Activated CD4-positive, alpha-beta memory T cell treated with anti-CD3 and anti-CD28 coated beads, Interleukin-2, amount 10 ng/mL, durations not matched to agents 7 days and 5 days (primary cell): ENCODE measurements around the gene STUB1. TPM values are rescaled to one million over a fixed set of nuclear protein-coding genes. Genes with fewer than 3 reads are reported as not detected.

ENCODE experiments used
- CTCF ChIA-PET: fragments of 350-600 bp; sonication (Branson Sonifier 250); formaldehyde crosslinking; loops from one replicate; lab custom pipeline; 2021; ENCODE audit warnings: antibody characterized with exemption, inconsistent platforms; lab: Charles Lee
- POLR2A ChIA-PET: fragments of 350-600 bp; sonication (Branson Sonifier 250); formaldehyde crosslinking; loops from one replicate; lab custom pipeline; 2021; ENCODE audit warnings: antibody characterized with exemption; lab: Charles Lee
- DNase-seq: peaks from one replicate; pipeline ENCODE4 v3.0.0-alpha.2; 2020
- H3K27ac Mint-ChIP-seq: one replicate; pipeline ENCODE4 v1.8.0; 2021; ENCODE audit warnings: mild to moderate bottlenecking, mixed read lengths
- H3K27me3 Mint-ChIP-seq: one replicate; pipeline ENCODE4 v1.8.0; 2021; ENCODE audit warnings: mixed read lengths
- H3K36me3 Mint-ChIP-seq: one replicate; pipeline ENCODE4 v1.8.0; 2021; ENCODE audit warnings: low read depth, mixed read lengths
- H3K4me1 Mint-ChIP-seq: one replicate; pipeline ENCODE4 v1.8.0; 2021; ENCODE audit warnings: mixed read lengths
- H3K4me3 Mint-ChIP-seq: one replicate; pipeline ENCODE4 v1.8.0; 2021; ENCODE audit warnings: mild to moderate bottlenecking, mixed read lengths
- H3K9me3 Mint-ChIP-seq: one replicate; pipeline ENCODE4 v1.8.0; 2021; ENCODE audit warnings: mixed read lengths
- total RNA-seq, 2 experiments: library from RNA; stranded (reverse); gene quantifications; one replicate each; pipeline ENCODE4 v1.2.3, GENCODE V29; 2021

Gene STUB1
- total RNA-seq, 2 experiments from 2014 or later = 63.9 to 78.3 TPM

- POLR2A ChIA-PET = interaction anchor here (0.9 to 3.3 kb wide), 19 partner anchors 8 to 107 kb away, joined by 3 to 22 read pairs (median 4); partner anchors contain the start of genes ANTKMT, CHTF18, CIAO3 and JMJD8
- no peak for DNase-seq
- Mint-ChIP-seq H3K27ac (no peak overlapping the region), H3K27me3 (peaks cover 5% of the 10 kb centered on the region), H3K4me1 (peaks cover 56% of the 10 kb centered on the region), H3K9me3 (no peaks in the 10 kb centered on the region), H3K36me3 (peaks cover 5% of the 10 kb centered on the region), H3K4me3 (peak overlapping the region; percentile 49)
- CTCF ChIA-PET = interaction anchor here (1.0 to 2.0 kb wide), 5 partner anchors 9 to 27 kb away, joined by 3 to 10 read pairs (median 4); partner anchors contain the start of genes RHOT2 and STUB1
These were observed 14.7 kb downstream of the STUB1 start for GRCh38 chr16:694863-695354.

- Mint-ChIP-seq H3K36me3 (peaks cover 5% of the 10 kb centered on the region), H3K9me3 (no peaks in the 10 kb centered on the region), H3K27ac (peak overlapping the region; percentile 92), H3K27me3 (peaks cover 8% of the 10 kb centered on the region), H3K4me3 (peak overlapping the region; percentile 79), H3K4me1 (peaks cover 57% of the 10 kb centered on the region)
- CTCF ChIA-PET = interaction anchor here (1.0 to 2.0 kb wide), 5 partner anchors 9 to 28 kb away, joined by 3 to 10 read pairs (median 4); partner anchors contain the start of genes RHOT2 and STUB1
- POLR2A ChIA-PET = interaction anchor here (0.8 to 3.3 kb wide), 22 partner anchors 8 to 839 kb away, joined by 3 to 22 read pairs (median 4); partner anchors contain the start of genes ANTKMT, CHTF18, CIAO3 and JMJD8
- DNase-seq = peak; percentile 81
These were observed 15.3 kb downstream of the STUB1 start for GRCh38 chr16:695355-696089.

GRCh38 chr16:698911-699671 lies 18.9 kb downstream of the STUB1 start:
- ChIA-PET CTCF (interaction anchor here (0.5 to 1.6 kb wide), 5 partner anchors 12 to 1253 kb away, joined by 3 to 7 read pairs (median 3); no protein-coding TSS in a partner anchor), POLR2A (interaction anchor here (0.6 to 4.5 kb wide), 5 partner anchors 9 to 89 kb away, joined by 3 to 21 read pairs (median 4); partner anchors contain the start of genes ANTKMT, CHTF18, RPUSD1 and STUB1)
- Mint-ChIP-seq H3K4me3 (peak overlapping the region; percentile 35), H3K27ac (peak overlapping the region; percentile 78), H3K36me3 (peaks cover 5% of the 10 kb centered on the region), H3K4me1 (peaks cover 44% of the 10 kb centered on the region), H3K9me3 (no peaks in the 10 kb centered on the region), H3K27me3 (peaks cover 32% of the 10 kb centered on the region)
- peak; percentile 70 for DNase-seq

- H3K27me3 Mint-ChIP-seq = peaks cover 31% of the 10 kb centered on the region
- H3K4me1 Mint-ChIP-seq = peaks cover 35% of the 10 kb centered on the region
- CTCF ChIA-PET = no interaction called here
- no peak overlapping the region for H3K4me3 Mint-ChIP-seq
- no peaks in the 10 kb centered on the region for H3K9me3 Mint-ChIP-seq
- POLR2A ChIA-PET = interaction anchor here (4.5 kb wide), 1 partner anchor 11 kb away, joined by 21 read pairs; the partner anchor contains the start of gene WDR24
- no peaks in the 10 kb centered on the region for H3K36me3 Mint-ChIP-seq
- no peak overlapping the region for H3K27ac Mint-ChIP-seq
- peak; percentile 60 for DNase-seq
These were observed 20.7 kb downstream of the STUB1 start for GRCh38 chr16:700684-701584.

- Mint-ChIP-seq H3K36me3 (no peaks in the 10 kb centered on the region), H3K27ac (no peak overlapping the region), H3K9me3 (no peaks in the 10 kb centered on the region), H3K27me3 (peaks cover 43% of the 10 kb centered on the region), H3K4me3 (no peak overlapping the region), H3K4me1 (peaks cover 24% of the 10 kb centered on the region)
- CTCF ChIA-PET = interaction anchor here (1.1 to 1.5 kb wide), 2 partner anchors 10 to 13 kb away, joined by 4 to 6 read pairs; partner anchors contain the start of gene METRN
- DNase-seq = no peak
- POLR2A ChIA-PET = interaction anchor here (0.8 to 4.5 kb wide), 3 partner anchors 9 to 40 kb away, joined by 3 to 21 read pairs (median 4); partner anchors contain the start of gene WDR24
These were observed 22.1 kb downstream of the STUB1 start for GRCh38 chr16:702341-702740.

- Mint-ChIP-seq H3K27me3 (peaks cover 51% of the 10 kb centered on the region), H3K9me3 (no peaks in the 10 kb centered on the region), H3K4me1 (peaks cover 15% of the 10 kb centered on the region), H3K4me3 (no peak overlapping the region), H3K36me3 (no peaks in the 10 kb centered on the region), H3K27ac (no peak overlapping the region)
- no peak for DNase-seq
- POLR2A ChIA-PET = interaction anchor here (1.0 to 1.6 kb wide), 3 partner anchors 8 to 19 kb away, joined by 3 to 6 read pairs (median 4); partner anchors contain the start of genes JMJD8 and WDR24
- CTCF ChIA-PET = interaction anchor here (0.9 to 2.0 kb wide), 3 partner anchors 12 to 24 kb away, joined by 3 to 6 read pairs (median 4); partner anchors contain the start of genes HAGHL and METRN
These were observed 23.2 kb downstream of the STUB1 start for GRCh38 chr16:703406-703805.

GRCh38 chr16:704047-704446 lies 23.8 kb downstream of the STUB1 start:
- ChIA-PET POLR2A (interaction anchor here (1.0 to 1.6 kb wide), 3 partner anchors 9 to 20 kb away, joined by 3 to 6 read pairs (median 4); partner anchors contain the start of genes JMJD8 and WDR24), CTCF (interaction anchor here (0.8 to 2.0 kb wide), 2 partner anchors 8 to 16 kb away, joined by 3 to 6 read pairs; no protein-coding TSS in a partner anchor)
- no peak for DNase-seq
- H3K4me3 Mint-ChIP-seq = no peak overlapping the region
- peaks cover 56% of the 10 kb centered on the region for H3K27me3 Mint-ChIP-seq
- peaks cover 11% of the 10 kb centered on the region for H3K4me1 Mint-ChIP-seq
- H3K9me3 Mint-ChIP-seq = no peaks in the 10 kb centered on the region
- H3K27ac Mint-ChIP-seq = no peak overlapping the region
- no peaks in the 10 kb centered on the region for H3K36me3 Mint-ChIP-seq

GRCh38 chr16:704552-705380 lies 24.6 kb downstream of the STUB1 start:
- Mint-ChIP-seq H3K4me3 (no peak overlapping the region), H3K27ac (no peak overlapping the region), H3K4me1 (peaks cover 4% of the 10 kb centered on the region), H3K27me3 (peaks cover 60% of the 10 kb centered on the region), H3K36me3 (no peaks in the 10 kb centered on the region), H3K9me3 (no peaks in the 10 kb centered on the region)
- CTCF ChIA-PET = interaction anchor here (0.8 to 2.0 kb wide), 2 partner anchors 8 to 15 kb away, joined by 3 to 6 read pairs; no protein-coding TSS in a partner anchor
- no peak for DNase-seq
- POLR2A ChIA-PET = interaction anchor here (0.8 kb wide), 1 partner anchor 9 kb away, joined by 4 read pairs; no protein-coding TSS in a partner anchor

- Mint-ChIP-seq H3K36me3 (no peaks in the 10 kb centered on the region), H3K9me3 (no peaks in the 10 kb centered on the region), H3K4me1 (no peaks in the 10 kb centered on the region), H3K4me3 (no peak within 1 kb of the TSS), H3K27me3 (peaks cover 57% of the 10 kb centered on the region), H3K27ac (no peak within 1 kb of the TSS)
- peak; percentile 31 for DNase-seq
- ChIA-PET CTCF (no interaction called here), POLR2A (interaction anchor here (0.8 kb wide), 1 partner anchor 10 kb away, joined by 4 read pairs; no protein-coding TSS in a partner anchor)
These were observed 25.4 kb downstream of the STUB1 start, which contains the start of gene FBXL16 for GRCh38 chr16:705431-706188. FBXL16 (minus strand) TSS chr16:705801; CDS start chr16:697405, 8,396 bp downstream.
